GM13976 (cell line): ENCODE measurements around the gene ECSIT.
"Not testable (repeated sequence)": the region's sequence is repeated elsewhere in the genome, so short reads cannot be mapped to it uniquely, and the experiment has no call there.

Experiments
- DNase-seq: peaks from one replicate; pipeline ENCODE4 v3.0.0; 2012; ENCODE audit warnings: low spot score
- in situ Hi-C: fragments of 300-500 bp; cut with MboI; formaldehyde crosslinking; loops from one replicate; pipeline ENCODE4 v1.12.0; 2022; ENCODE audit warnings: low sequenced_read_pairs, mixed read lengths, inconsistent platforms; ENCODE audit not compliant: unreplicated experiment
- TF ChIP-seq, protein P1 (sequence below): IDR thresholded peaks from 2 replicates; pipeline ENCODE4 v1.5.1; 2012; ENCODE audit warnings: borderline replicate concordance, mild to moderate bottlenecking; ENCODE audit not compliant: insufficient read depth; ENCODE audit errors: extremely low read depth, missing control alignments, control extremely low read depth

ECSIT gene

GRCh38 chr19:11475861-11476260 lies 53.1 kb downstream of the ECSIT start:
- DNase-seq, result no peak
- TF ChIP-seq, protein P1, sequence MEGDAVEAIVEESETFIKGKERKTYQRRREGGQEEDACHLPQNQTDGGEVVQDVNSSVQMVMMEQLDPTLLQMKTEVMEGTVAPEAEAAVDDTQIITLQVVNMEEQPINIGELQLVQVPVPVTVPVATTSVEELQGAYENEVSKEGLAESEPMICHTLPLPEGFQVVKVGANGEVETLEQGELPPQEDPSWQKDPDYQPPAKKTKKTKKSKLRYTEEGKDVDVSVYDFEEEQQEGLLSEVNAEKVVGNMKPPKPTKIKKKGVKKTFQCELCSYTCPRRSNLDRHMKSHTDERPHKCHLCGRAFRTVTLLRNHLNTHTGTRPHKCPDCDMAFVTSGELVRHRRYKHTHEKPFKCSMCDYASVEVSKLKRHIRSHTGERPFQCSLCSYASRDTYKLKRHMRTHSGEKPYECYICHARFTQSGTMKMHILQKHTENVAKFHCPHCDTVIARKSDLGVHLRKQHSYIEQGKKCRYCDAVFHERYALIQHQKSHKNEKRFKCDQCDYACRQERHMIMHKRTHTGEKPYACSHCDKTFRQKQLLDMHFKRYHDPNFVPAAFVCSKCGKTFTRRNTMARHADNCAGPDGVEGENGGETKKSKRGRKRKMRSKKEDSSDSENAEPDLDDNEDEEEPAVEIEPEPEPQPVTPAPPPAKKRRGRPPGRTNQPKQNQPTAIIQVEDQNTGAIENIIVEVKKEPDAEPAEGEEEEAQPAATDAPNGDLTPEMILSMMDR, result no peak
- in situ Hi-C loops, result no loop called here

- DNase-seq, in situ Hi-C loops: not testable (repeated sequence)
Observed at GRCh38 chr19:11475343-11475742, 53.6 kb downstream of the ECSIT start.

- no peak for DNase-seq
- TF ChIP-seq, protein P1, result no peak
- in situ Hi-C loops, result no loop called here
Observed at GRCh38 chr19:11473725-11474124, 55.2 kb downstream of the ECSIT start.

DNA sequence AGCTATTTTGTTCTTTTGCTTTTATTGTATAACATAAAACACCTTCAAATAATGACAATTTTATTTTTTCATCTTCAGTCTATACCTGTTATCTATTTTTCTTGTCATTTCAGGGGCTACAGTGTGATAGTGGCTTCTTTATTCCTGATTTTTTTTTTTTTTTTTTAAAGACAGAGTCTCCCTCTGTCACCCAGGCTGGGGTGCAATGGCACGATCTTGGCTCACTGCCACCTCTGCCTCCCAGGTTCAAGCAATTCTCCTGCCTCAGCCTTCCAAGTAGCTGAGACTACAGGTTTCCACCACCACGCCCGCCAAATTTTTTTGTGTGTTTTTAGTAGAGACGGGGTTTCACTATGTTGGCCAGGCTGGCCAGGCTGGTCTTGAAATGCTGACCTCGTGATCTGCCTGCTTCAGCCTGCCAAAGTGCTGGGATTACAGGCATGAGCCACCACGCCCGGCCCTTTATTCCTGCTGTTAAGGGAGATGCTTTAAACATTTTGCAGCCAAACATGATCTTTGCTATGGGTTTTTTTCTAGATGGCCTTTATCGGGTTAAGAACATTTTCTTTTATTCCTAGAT lies 60.6 kb downstream of the ECSIT start:
- in situ Hi-C loops, DNase-seq: not testable (repeated sequence)

DNA sequence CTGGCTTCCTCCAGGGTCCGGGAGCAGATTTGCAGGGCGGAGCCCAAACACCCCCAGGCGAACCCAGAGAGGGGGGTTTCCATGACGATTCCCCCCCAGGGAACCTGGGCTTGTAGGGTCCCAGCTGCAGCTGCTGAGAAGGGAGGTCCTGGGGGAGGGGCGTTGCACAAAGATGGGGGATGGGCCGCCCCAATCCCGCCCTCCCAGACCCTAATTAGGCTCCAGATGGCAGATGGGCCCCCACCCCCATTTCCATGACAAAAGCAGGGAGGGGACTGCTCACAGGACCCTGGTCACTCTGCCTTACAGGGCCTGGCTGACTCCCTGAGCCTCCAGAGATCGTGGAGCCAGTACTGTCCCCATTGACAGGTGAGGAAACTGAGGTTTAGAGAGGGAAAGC lies 63.3 kb downstream of the ECSIT start:
- in situ Hi-C loops, result no loop called here
- no peak for DNase-seq
- TF ChIP-seq, protein P1, result no peak

DNA sequence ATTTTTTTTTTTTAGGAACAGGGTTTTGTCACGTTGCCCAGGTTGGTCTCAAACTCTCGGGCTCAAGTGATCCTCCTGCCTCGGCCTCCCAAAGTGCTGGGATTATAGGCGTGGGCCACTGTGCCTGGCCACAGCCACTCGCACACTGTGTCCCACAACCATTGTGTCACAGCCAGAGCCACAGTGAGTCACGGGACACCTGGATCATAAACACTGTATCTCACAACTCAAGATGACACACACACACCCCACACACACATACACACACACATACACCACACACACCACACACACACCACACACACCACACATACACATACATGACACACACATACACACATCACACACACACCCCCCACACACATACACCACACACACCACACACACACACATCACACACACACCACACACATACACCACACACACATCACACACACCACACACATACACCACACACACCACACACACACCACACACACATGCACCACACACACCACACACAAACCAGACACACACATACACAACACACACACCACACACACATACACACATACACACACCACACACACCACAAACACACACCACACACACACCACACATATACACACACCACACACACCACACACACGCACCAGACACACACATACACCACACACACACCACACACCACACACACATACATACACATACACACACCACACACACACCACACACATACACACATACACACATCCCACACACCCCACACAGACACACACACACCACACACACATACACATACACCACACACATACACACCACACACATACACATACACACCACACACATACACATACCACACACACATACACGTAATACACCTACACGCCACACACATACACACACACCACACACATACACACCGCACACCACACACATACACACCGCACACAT lies 64.3 kb downstream of the ECSIT start:
- in situ Hi-C loops, result no loop called here
- DNase-seq, result no peak
- TF ChIP-seq, protein P1, result no peak

DNA sequence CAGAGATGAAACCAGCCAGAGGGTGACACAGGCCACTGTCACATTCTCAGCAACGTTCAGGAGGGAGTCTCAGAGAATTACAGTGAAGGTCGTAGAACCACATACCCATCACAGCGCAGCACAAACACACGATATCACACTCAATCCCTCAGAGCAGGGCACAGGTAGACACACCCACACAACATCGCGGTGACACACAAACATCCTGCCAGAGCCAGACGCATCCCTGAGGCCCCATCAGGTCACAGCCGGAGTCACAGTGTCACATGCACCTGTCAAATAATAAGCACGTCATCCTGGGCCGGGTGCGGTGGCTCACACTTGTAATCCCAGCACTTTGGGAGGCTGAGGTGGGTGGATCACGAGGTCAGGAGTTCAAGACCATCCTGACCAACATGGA lies 65.5 kb downstream of the ECSIT start:
- TF ChIP-seq, protein P1, result no peak
- no peak for DNase-seq
- in situ Hi-C loops, result no loop called here
